Esophagus squamous epithelium (tissue), 5 donors: ENCODE measurements around the gene LCN10. TPM values are rescaled to one million over a fixed set of nuclear protein-coding genes. Genes with fewer than 3 reads are reported as not detected.

Experiments used
- DNase-seq: peaks from one replicate; lab custom pipeline; 2025; lab: John Stamatoyannopoulos, UW
- H3K27ac ChIP-seq, 4 donors: fragments of 200-600 bp; sonication (generic); one replicate each; pipeline ENCODE4 v1.5.1; 2016 to 2019; ENCODE audit warnings: mild to moderate bottlenecking in 1 of 4
- H3K27me3 ChIP-seq, 4 donors: fragments of 200-600 bp; sonication (generic); 1 replicate in 3 of 4; 2 replicates in 1 of 4; pipeline versions ENCODE4 v1.5.1 to v1.6.0; 2017 to 2021; ENCODE audit warnings: antibody characterized with exemption in 1 of 4
- H3K36me3 ChIP-seq, 3 donors: fragments of 200-600 bp; sonication (generic); one replicate each; pipeline ENCODE4 v1.5.1; 2016 to 2019
- H3K4me1 ChIP-seq, 3 donors: fragments of 200-600 bp; sonication (generic); one replicate each; pipeline ENCODE4 v1.5.1; 2017 to 2019
- H3K4me3 ChIP-seq, 4 donors: fragments of 200-600 bp; sonication (generic); 1 replicate in 3 of 4; 2 replicates in 1 of 4; pipeline ENCODE4 v1.5.1; 2016 to 2019; ENCODE audit warnings: mild to moderate bottlenecking in 2 of 4, moderate library complexity in 1 of 4
- H3K9me3 ChIP-seq, 3 donors: fragments of 200-600 bp; sonication (generic); one replicate each; pipeline ENCODE4 v1.5.1; 2016 to 2019
- CTCF ChIP-seq, 6 experiments: fragments of 450-650 bp in 4 of 6; fragments of 200-600 bp in 2 of 6; sonication (generic) in 2 of 6; IDR thresholded peaks; one replicate each; pipeline ENCODE4 v1.5.1; 2016 to 2019; ENCODE audit warnings: antibody characterized with exemption in 6 of 6, mild to moderate bottlenecking in 4 of 6, moderate library complexity in 4 of 6
- POLR2A ChIP-seq, 4 donors: fragments of 450-650 bp; IDR thresholded peaks; one replicate each; pipeline ENCODE4 v1.6.1; 2017; ENCODE audit warnings: antibody characterized with exemption in 4 of 4, mild to moderate bottlenecking in 4 of 4, moderate library complexity in 3 of 4
- WGBS, 2 donors: methylation state at CpG; one replicate each; pipeline ENCODE4 v1.1.5; 2018; 5-methylcytosine and 5-hydroxymethylcytosine counted together
- intact Hi-C: fragments of 100-400 bp; cut with DNase I; formaldehyde crosslinking; loops from one replicate; pipeline ENCODE4 v1.15.0; 2022
- total RNA-seq, 4 donors: library from RNA; depleted of rRNA; stranded (reverse); fragments of >200 nt; gene quantifications; one replicate each; pipeline ENCODE4 v1.1.0, GENCODE V29; 2016
- donor health status: DM: yes; HTN: yes; CAD: no.

The LCN10 gene
- total RNA-seq, 4 donors from 2014 or later = 0.64 to 3.8 (median 2.2) TPM

- intact Hi-C loops = no loop called here
- H3K27me3 ChIP-seq = peaks cover 0 to 9% (median 0%) of the 10 kb centered on the region in 4 donors
- no peaks in the 10 kb centered on the region for H3K9me3 ChIP-seq
- no peak for DNase-seq
- H3K4me3 ChIP-seq = no peak overlapping the region
- peaks cover 23 to 56% (median 41%) of the 10 kb centered on the region in 3 donors for H3K36me3 ChIP-seq
- peaks cover 67 to 90% (median 76%) of the 10 kb centered on the region in 3 donors for H3K4me1 ChIP-seq
- no peak for TF ChIP-seq CTCF (IDR thresholded peaks at IDR 0.05)
- TF ChIP-seq POLR2A (IDR thresholded peaks at IDR 0.05) = no peak
- peak overlapping the region in 3 of 4 donors; percentile 63 to 72 (median 69) for H3K27ac ChIP-seq
- 67% methylated on average over 1 of the region's 31 CpGs; no CpG with 5 or more reads in 1 of the 2 donors for WGBS, 2 donors
Measured at GRCh38 chr9:136722093-136722968, 20.4 kb downstream of the LCN10 start.

GRCh38 chr9:136721339-136722092, 21.2 kb downstream of the LCN10 start:
- peaks cover 0 to 15% (median 0%) of the 10 kb centered on the region in 4 donors for H3K27me3 ChIP-seq
- no peak for DNase-seq
- H3K36me3 ChIP-seq = peaks cover 23 to 53% (median 41%) of the 10 kb centered on the region in 3 donors
- H3K9me3 ChIP-seq = no peaks in the 10 kb centered on the region
- peak in 1 of 4 donors; percentile 8 for TF ChIP-seq POLR2A (IDR thresholded peaks at IDR 0.05)
- peak in 1 of 6 experiments; percentile 3 for TF ChIP-seq CTCF (IDR thresholded peaks at IDR 0.05)
- no peak overlapping the region for H3K4me3 ChIP-seq
- H3K27ac ChIP-seq = peak overlapping the region; percentile 62 to 72 (median 66)
- WGBS, 2 donors = 48 to 69% methylated on average over 6 to 14 of the region's 30 CpGs
- intact Hi-C loops = no loop called here
- peaks cover 62 to 81% (median 70%) of the 10 kb centered on the region in 3 donors for H3K4me1 ChIP-seq

GRCh38 chr9:136720898-136721338, 21.8 kb downstream of the LCN10 start:
- Histone ChIP-seq H3K4me1 (peaks cover 57 to 75% (median 64%) of the 10 kb centered on the region in 3 donors), H3K27ac (peak overlapping the region; percentile 29 to 69 (median 62)), H3K36me3 (peaks cover 23 to 47% (median 37%) of the 10 kb centered on the region in 3 donors), H3K4me3 (no peak overlapping the region), H3K9me3 (no peaks in the 10 kb centered on the region), H3K27me3 (peaks cover 0 to 16% (median 0%) of the 10 kb centered on the region in 4 donors)
- WGBS, 2 donors = 43% methylated on average over 10 of the region's 11 CpGs; no CpG with 5 or more reads in 1 of the 2 donors
- intact Hi-C loops = no loop called here
- TF ChIP-seq POLR2A (IDR thresholded peaks at IDR 0.05) (no peak), CTCF (IDR thresholded peaks at IDR 0.05) (no peak)
- DNase-seq = no peak

- H3K36me3 ChIP-seq = peaks cover 23 to 42% (median 32%) of the 10 kb centered on the region in 3 donors
- intact Hi-C loops = no loop called here
- WGBS, 2 donors = 10 to 30% methylated on average over 2 to 6 of the region's 20 CpGs
- H3K4me3 ChIP-seq = no peak overlapping the region
- peaks cover 0 to 20% (median 0%) of the 10 kb centered on the region in 4 donors for H3K27me3 ChIP-seq
- H3K27ac ChIP-seq = peak overlapping the region; percentile 29 to 69 (median 62)
- no peak for TF ChIP-seq POLR2A (IDR thresholded peaks at IDR 0.05)
- TF ChIP-seq CTCF (IDR thresholded peaks at IDR 0.05) = no peak
- DNase-seq = no peak
- H3K4me1 ChIP-seq = peaks cover 52 to 73% (median 58%) of the 10 kb centered on the region in 3 donors
- no peaks in the 10 kb centered on the region for H3K9me3 ChIP-seq
Measured at GRCh38 chr9:136720251-136720897, 22.4 kb downstream of the LCN10 start.
